H1 (cell line): ENCODE results near the gene TSKU. TPM values are rescaled to one million over a fixed set of nuclear protein-coding genes. Genes with fewer than 3 reads are reported as not detected.

Source experiments
- CTCF ChIA-PET: fragments of 300-600 bp; sonication (Branson Sonifier 250); formaldehyde crosslinking; loops from one replicate; lab custom pipeline; 2021; ENCODE audit not compliant: partially characterized antibody; lab: Charles Lee
- POLR2A ChIA-PET: fragments of 300-600 bp; sonication (Branson Sonifier 250); formaldehyde crosslinking; loops from one replicate; lab custom pipeline; 2021; ENCODE audit warnings: inconsistent platforms; ENCODE audit not compliant: partially characterized antibody; lab: Charles Lee
- DNase-seq, 2 experiments: peaks; one replicate each; pipeline versions ENCODE4 v3.0.0 to v3.0.0-alpha.2; 2010 to 2022; ENCODE audit warnings: low spot score in 2 of 2, low read depth in 1 of 2, mixed read lengths in 1 of 2
- FAIRE-seq: peaks from 2 replicates; lab custom pipeline; 2011; peaks lifted over from hg19 to GRCh38; lab: Jason Lieb, UNC
- H2AFZ ChIP-seq: 2 replicates; pipeline ENCODE4 v1.8.1; 2012; ENCODE audit warnings: low read length, inconsistent platforms
- H2AK5ac ChIP-seq: 2 replicates; pipeline ENCODE4 v1.6.1; 2013; ENCODE audit warnings: low read depth, low read length
- H2BK120ac ChIP-seq: replicated peaks from 2 replicates; pipeline ENCODE3; 2013; ENCODE audit warnings: low read depth, low read length, inconsistent platforms
- H2BK12ac ChIP-seq: 2 replicates; pipeline ENCODE4 v1.6.1; 2013; ENCODE audit warnings: low read depth, low read length
- H2BK15ac ChIP-seq: 2 replicates; pipeline ENCODE4 v1.6.1; 2013; ENCODE audit warnings: low read length
- H2BK20ac ChIP-seq: 2 replicates; pipeline ENCODE4 v1.6.1; 2013; ENCODE audit warnings: low read length
- H2BK5ac ChIP-seq: 2 replicates; pipeline ENCODE4 v1.6.1; 2013; ENCODE audit warnings: low read depth, low read length
- H3K14ac ChIP-seq: 2 replicates; pipeline ENCODE4 v1.6.1; 2013; ENCODE audit warnings: inconsistent platforms; ENCODE audit not compliant: insufficient read length
- H3K18ac ChIP-seq: 2 replicates; pipeline ENCODE4 v1.6.1; 2013; ENCODE audit warnings: low read length; ENCODE audit errors: extremely low read depth
- H3K23ac ChIP-seq: 2 replicates; pipeline ENCODE4 v1.6.1; 2013; ENCODE audit warnings: inconsistent platforms; ENCODE audit not compliant: insufficient read length
- H3K23me2 ChIP-seq: 2 replicates; pipeline ENCODE4 v1.6.1; 2013; ENCODE audit warnings: low read depth, low read length
- H3K27ac ChIP-seq: 2 replicates; pipeline ENCODE4 v1.6.1; 2011; ENCODE audit warnings: low read depth, low read length, inconsistent platforms
- H3K27me3 ChIP-seq, 4 experiments: replicated peaks in 1 of 4; 1 replicate in 1 of 4; 2 replicates in 3 of 4; pipeline versions ENCODE4 v1.6.1 to v1.8.1; 2011 to 2013; ENCODE audit warnings: low read length in 3 of 4, mild to moderate bottlenecking in 3 of 4, inconsistent platforms in 2 of 4, mixed read lengths in 2 of 4, moderate library complexity in 1 of 4; ENCODE audit not compliant: control insufficient read depth in 3 of 4, insufficient read depth in 3 of 4; ENCODE audit errors: extremely low read depth in 1 of 4
- H3K36me3 ChIP-seq, 4 experiments: 2 replicates each; pipeline versions ENCODE4 v1.6.1 to v1.8.1; 2011 to 2013; ENCODE audit warnings: mild to moderate bottlenecking in 4 of 4, low read length in 3 of 4, moderate library complexity in 2 of 4, control low read depth in 1 of 4, inconsistent platforms in 1 of 4; ENCODE audit not compliant: insufficient read depth in 4 of 4, control insufficient read depth in 2 of 4
- H3K4ac ChIP-seq: replicated peaks from 2 replicates; pipeline ENCODE3; 2013; ENCODE audit warnings: low read length, low read depth, mixed read lengths, inconsistent platforms; ENCODE audit not compliant: insufficient read length
- H3K4me1 ChIP-seq, 4 experiments: replicated peaks in 1 of 4; 1 replicate in 1 of 4; 2 replicates in 3 of 4; pipeline versions ENCODE4 v1.6.1 to v1.8.1; 2011 to 2013; ENCODE audit warnings: low read length in 3 of 4, inconsistent platforms in 2 of 4, mixed read lengths in 1 of 4; ENCODE audit not compliant: insufficient read depth in 4 of 4, control insufficient read depth in 3 of 4
- H3K4me2 ChIP-seq, 2 experiments: 2 replicates each; pipeline versions ENCODE4 v1.6.1 to v1.8.1; 2011 to 2013; ENCODE audit warnings: low read depth in 2 of 2, low read length in 2 of 2, control low read depth in 1 of 2, inconsistent platforms in 1 of 2, mild to moderate bottlenecking in 1 of 2; ENCODE audit not compliant: insufficient read depth in 1 of 2
- H3K4me3 ChIP-seq, 4 experiments: fragments of 200-600, 300-600 bp in 1 of 4; sonication (generic), shearing (Covaris generic), sonication (Bioruptor Twin) in 1 of 4; 2 replicates each; pipeline versions ENCODE4 v1.5.1 to v1.8.1; 2011 to 2016; ENCODE audit warnings: low read length in 4 of 4, low read depth in 3 of 4, control low read depth in 2 of 4, inconsistent platforms in 2 of 4, mild to moderate bottlenecking in 2 of 4, mixed read lengths in 1 of 4, moderate library complexity in 1 of 4; ENCODE audit not compliant: insufficient read depth in 2 of 4; ENCODE audit errors: extremely low read depth in 1 of 4
- H3K56ac ChIP-seq: replicated peaks from 2 replicates; pipeline ENCODE3; 2013; ENCODE audit warnings: low read depth, mild to moderate bottlenecking, mixed read lengths, low read length, inconsistent platforms; ENCODE audit not compliant: insufficient read length
- H3K79me1 ChIP-seq: 2 replicates; pipeline ENCODE4 v1.6.1; 2013; ENCODE audit warnings: low read depth, low read length, control low read depth
- H3K79me2 ChIP-seq, 2 experiments: 2 replicates each; pipeline versions ENCODE4 v1.6.1 to v1.8.1; 2012 to 2013; ENCODE audit warnings: low read length in 2 of 2, mild to moderate bottlenecking in 2 of 2, inconsistent platforms in 1 of 2; ENCODE audit not compliant: insufficient read depth in 2 of 2, control insufficient read depth in 1 of 2
- H3K9ac ChIP-seq, 4 experiments: replicated peaks in 1 of 4; 1 replicate in 1 of 4; 2 replicates in 3 of 4; pipeline versions ENCODE4 v1.6.1 to v1.8.1; 2011 to 2013; ENCODE audit warnings: low read depth in 3 of 4, low read length in 3 of 4, control low read depth in 2 of 4, mild to moderate bottlenecking in 2 of 4, moderate library complexity in 2 of 4, inconsistent platforms in 1 of 4; ENCODE audit errors: extremely low read depth in 1 of 4
- H3K9me3 ChIP-seq, 2 experiments: 2 replicates each; pipeline versions ENCODE4 v1.6.1 to v1.8.1; 2012 to 2013; ENCODE audit warnings: mild to moderate bottlenecking in 2 of 2, moderate library complexity in 2 of 2, control low read depth in 1 of 2, inconsistent platforms in 1 of 2, low read depth in 1 of 2, low read length in 1 of 2, mixed read lengths in 1 of 2; ENCODE audit not compliant: insufficient read depth in 2 of 2
- H4K20me1 ChIP-seq, 2 experiments: replicated peaks in 1 of 2; 2 replicates each; pipeline versions ENCODE3 to v1.8.1; 2011 to 2013; ENCODE audit warnings: inconsistent platforms in 2 of 2, low read length in 2 of 2, mild to moderate bottlenecking in 1 of 2; ENCODE audit not compliant: insufficient read depth in 2 of 2, control insufficient read depth in 1 of 2
- H4K5ac ChIP-seq: 2 replicates; pipeline ENCODE4 v1.6.1; 2013; ENCODE audit warnings: low read length, low read depth, mixed read lengths, inconsistent platforms; ENCODE audit not compliant: insufficient read length
- H4K8ac ChIP-seq: 2 replicates; pipeline ENCODE4 v1.8.0; 2013; ENCODE audit warnings: mild to moderate bottlenecking, moderate library complexity, low read length, inconsistent platforms; ENCODE audit not compliant: insufficient read depth; ENCODE audit errors: extremely low read depth
- H4K91ac ChIP-seq: replicated peaks from 2 replicates; pipeline ENCODE3; 2013; ENCODE audit warnings: low read length, mixed read lengths, inconsistent platforms; ENCODE audit not compliant: insufficient read length
- BCL11A ChIP-seq, 2 experiments: IDR thresholded peaks; one replicate each; pipeline ENCODE4 v1.6.1; 2011; ENCODE audit warnings: low read depth in 2 of 2, low read length in 2 of 2, mild to moderate bottlenecking in 2 of 2
- SUZ12 ChIP-seq: fragments of 200-600 bp; sonication (generic); IDR thresholded peaks from 2 replicates; pipeline ENCODE4 v1.6.1; 2012; ENCODE audit warnings: mild to moderate bottlenecking, inconsistent platforms, low read length, moderate library complexity, mixed read lengths
- WGBS, 2 experiments: shearing (Covaris generic) in 1 of 2; methylation state at CpG; one replicate each; pipeline versions ENCODE4 v1.1.6 to v1.1.7; 2013 to 2015; ENCODE audit warnings: low lambda C conversion rate in 2 of 2, mixed read lengths in 2 of 2, inconsistent platforms in 1 of 2, low coverage in 1 of 2, missing lambda C conversion rate in 1 of 2; ENCODE audit not compliant: insufficient replicate concordance in 2 of 2, insufficient coverage in 1 of 2, insufficient read length in 1 of 2; ENCODE audit errors: extremely low coverage in 1 of 2, missing lambda C conversion rate in 1 of 2; 5-methylcytosine and 5-hydroxymethylcytosine counted together
- polyA plus RNA-seq, 7 experiments: library from polyadenylated mRNA; depleted of rRNA in 3 of 7; stranded (reverse) in 5 of 7; unstranded in 2 of 7; fragments of >200 nt in 5 of 7; fragments of 200-250 nt in 2 of 7; gene quantifications; 1 replicate in 5 of 7; 2 replicates in 1 of 7; 4 replicates in 1 of 7; pipeline versions ENCODE4 v1.2.1 to v1.2.3, GENCODE V29; 2011 to 2013; ENCODE audit warnings: missing spikeins in 2 of 7, mixed read lengths in 2 of 7
- total RNA-seq: library from RNA; stranded (reverse); fragmentation: NEBNext Ultra II Directional; extraction: Animal tissue kit (Norgen Biotek cat#: 25700); gene quantifications from 2 replicates; pipeline ENCODE4 v1.2.1, GENCODE V29; 2021

The TSKU gene
- total and polyA plus RNA-seq, 2 of the 8 experiments (the other 6 are each of a cell fraction or from before 2014, with no cell fraction given): 22.8 to 28.4 TPM

GRCh38 chr11:76824083-76824939 is 41.2 kb downstream of the TSKU start:
- ChIA-PET CTCF (interaction anchor here (0.7 to 2.1 kb wide), 10 partner anchors 9 to 96 kb away, joined by 3 to 7 read pairs (median 4); no protein-coding TSS in a partner anchor), POLR2A (interaction anchor here (1.3 kb wide), 1 partner anchor 16 kb away, joined by 3 read pairs; no protein-coding TSS in a partner anchor)
- H2BK20ac ChIP-seq: no peak overlapping the region
- H2AFZ ChIP-seq: no peak overlapping the region
- no peak overlapping the region for H3K4ac ChIP-seq
- H3K4me2 ChIP-seq: no peak overlapping the region
- H2BK15ac ChIP-seq: 0 out of 2 replicates have a peak overlapping the region, but pooled peaks have one; percentile 1
- no peak overlapping the region for H3K14ac ChIP-seq
- H3K27me3 ChIP-seq: no peaks in the 10 kb centered on the region
- FAIRE-seq (no peak), DNase-seq (no peak)
- H3K4me1 ChIP-seq: peaks cover 0 to 5% (median 1%) of the 10 kb centered on the region in 4 experiments; a peak in 3 of 7 replicates
- H3K18ac ChIP-seq: no peak overlapping the region
- no peaks in the 10 kb centered on the region for H3K79me1 ChIP-seq
- H3K79me2 ChIP-seq: no peaks in the 10 kb centered on the region
- H4K5ac ChIP-seq: no peak overlapping the region
- no peak overlapping the region for H2BK120ac ChIP-seq
- no peaks in the 10 kb centered on the region for H3K23me2 ChIP-seq
- H4K20me1 ChIP-seq: no peaks in the 10 kb centered on the region
- H2BK5ac ChIP-seq: no peak overlapping the region
- no peak overlapping the region for H3K56ac ChIP-seq
- H3K27ac ChIP-seq: no peak overlapping the region
- no peak for TF ChIP-seq BCL11A (IDR thresholded peaks at IDR 0.05; ENCODE audit: low read depth in 2 of 2, low read length in 2 of 2)
- no peak for TF ChIP-seq SUZ12
- H3K4me3 ChIP-seq: no peak overlapping the region
- H3K9me3 ChIP-seq: peaks cover 4 to 11% of the 10 kb centered on the region in 2 experiments; a peak in 2 of 4 replicates
- H2BK12ac ChIP-seq: no peak overlapping the region
- no peak overlapping the region for H3K23ac ChIP-seq
- H4K8ac ChIP-seq: no peak overlapping the region
- no peak overlapping the region for H3K9ac ChIP-seq
- H4K91ac ChIP-seq: no peak overlapping the region
- 84% methylated on average over 9 of the region's 9 CpGs; no CpG with 5 or more reads in 1 of the 2 experiments for WGBS, 2 experiments
- H2AK5ac ChIP-seq: no peak overlapping the region
- no peaks in the 10 kb centered on the region for H3K36me3 ChIP-seq
